Liver (tissue), 9 donors: ENCODE data around the gene PTPRN2. TPM values are rescaled to one million over a fixed set of nuclear protein-coding genes. Genes with fewer than 3 reads are reported as not detected.

Source experiments
- DNase-seq: peaks from one replicate; pipeline ENCODE4 v3.0.0-alpha.2; 2017; ENCODE audit warnings: low spot score
- H3K27ac ChIP-seq, 2 donors: one replicate each; pipeline ENCODE4 v1.7.0; 2013; ENCODE audit warnings: inconsistent platforms in 2 of 2, low read length in 2 of 2, control low read depth in 1 of 2, low read depth in 1 of 2, mild to moderate bottlenecking in 1 of 2
- H3K27me3 ChIP-seq, 4 donors: one replicate each; pipeline versions ENCODE4 v1.6.1 to v1.7.0; 2013; ENCODE audit warnings: low read length in 3 of 4, inconsistent platforms in 1 of 4, mild to moderate bottlenecking in 1 of 4, moderate library complexity in 1 of 4; ENCODE audit not compliant: control insufficient read depth in 4 of 4, insufficient read depth in 4 of 4
- H3K36me3 ChIP-seq, 4 donors: one replicate each; pipeline versions ENCODE4 v1.6.1 to v1.7.0; 2013; ENCODE audit warnings: low read length in 3 of 4, mild to moderate bottlenecking in 3 of 4, low read depth in 1 of 4, moderate library complexity in 1 of 4; ENCODE audit not compliant: control insufficient read depth in 4 of 4, insufficient read depth in 3 of 4
- H3K4me1 ChIP-seq, 4 donors: one replicate each; pipeline versions ENCODE4 v1.6.1 to v1.7.0; 2013; ENCODE audit warnings: low read length in 3 of 4, mild to moderate bottlenecking in 3 of 4, moderate library complexity in 1 of 4; ENCODE audit not compliant: control insufficient read depth in 4 of 4, insufficient read depth in 4 of 4
- H3K4me3 ChIP-seq, 3 donors: one replicate each; pipeline versions ENCODE4 v1.6.1 to v1.7.0; 2013; ENCODE audit warnings: low read length in 3 of 3, control low read depth in 1 of 3, low read depth in 1 of 3, mild to moderate bottlenecking in 1 of 3
- H3K9ac ChIP-seq, 2 donors: one replicate each; pipeline ENCODE4 v1.7.0; 2013; ENCODE audit warnings: low read length in 2 of 2, mild to moderate bottlenecking in 2 of 2, moderate library complexity in 2 of 2, control low read depth in 1 of 2, low read depth in 1 of 2
- H3K9me3 ChIP-seq, 4 donors: one replicate each; pipeline versions ENCODE4 v1.6.1 to v1.7.0; 2013; ENCODE audit warnings: low read length in 3 of 4; ENCODE audit not compliant: control insufficient read depth in 4 of 4
- FOXA1 ChIP-seq: IDR thresholded peaks from 2 replicates; pipeline ENCODE4 v1.6.1; 2016; ENCODE audit warnings: antibody characterized with exemption
- GABPA ChIP-seq, 2 donors: IDR thresholded peaks in 1 of 2; conservative IDR thresholded peaks in 1 of 2; 2 replicates each; pipeline ENCODE4 v1.6.1; 2016; ENCODE audit warnings: antibody characterized with exemption in 2 of 2, mild to moderate bottlenecking in 1 of 2, moderate library complexity in 1 of 2
- HNF4A ChIP-seq, 2 donors: conservative IDR thresholded peaks; 2 replicates each; pipeline ENCODE4 v1.6.1; 2016; ENCODE audit warnings: antibody characterized with exemption in 2 of 2, mild to moderate bottlenecking in 2 of 2
- HNF4G ChIP-seq: IDR thresholded peaks from 2 replicates; pipeline ENCODE4 v1.6.1; 2016; ENCODE audit warnings: antibody characterized with exemption
- NR2F2 ChIP-seq: IDR thresholded peaks from 2 replicates; pipeline ENCODE4 v1.6.1; 2016; ENCODE audit warnings: antibody characterized with exemption
- SP1 ChIP-seq: IDR thresholded peaks from 2 replicates; pipeline ENCODE4 v1.6.1; 2018; ENCODE audit warnings: antibody characterized with exemption, mild to moderate bottlenecking
- YY1 ChIP-seq: IDR thresholded peaks from 2 replicates; pipeline ENCODE4 v1.6.1; 2016; ENCODE audit warnings: antibody characterized with exemption, mild to moderate bottlenecking
- WGBS: extraction: QIAGEN DNeasy Blood & Tissue Kit; methylation state at CpG from one replicate; pipeline ENCODE4 v1.1.7; 2013; 5-methylcytosine and 5-hydroxymethylcytosine counted together
- polyA plus RNA-seq, 2 donors: library from polyadenylated mRNA; stranded (reverse) in 1 of 2; unstranded in 1 of 2; fragments of 200-250 nt in 1 of 2; fragments of >200 nt in 1 of 2; fragmentation: Nextera tagmentation in 1 of 2; extraction: Ambion mirVana in 1 of 2; gene quantifications; one replicate each; pipeline versions ENCODE4 v1.2.1 to v1.2.3, GENCODE V29; 2013 to 2015
- total RNA-seq, 2 donors: library from RNA; depleted of rRNA; stranded (reverse); fragments of >200 nt; gene quantifications; one replicate each; pipeline ENCODE4 v1.2.3, GENCODE V29; 2014
- TF ChIP-seq, protein P1 (sequence below): IDR thresholded peaks from 2 replicates; pipeline ENCODE4 v1.6.1; 2016; ENCODE audit warnings: antibody characterized with exemption
- TF ChIP-seq, protein P2 (sequence below): fragments of 150-350 bp; IDR thresholded peaks from 2 replicates; pipeline ENCODE4 v1.5.1; 2017; ENCODE audit warnings: improper control_type of control experiment, low read depth, low read length; ENCODE audit not compliant: missing input control
- TF ChIP-seq, protein P3 (sequence below): IDR thresholded peaks from 2 replicates; pipeline ENCODE4 v1.6.1; 2016; ENCODE audit warnings: antibody characterized with exemption, mild to moderate bottlenecking
- donor health status: healthy.
- donor health status: healthy.
- donor health status: healthy.
- donor health status: healthy.
- donor health status: healthy.

The PTPRN2 gene
- total and polyA plus RNA-seq, 4 donors = 0.75 to 1.9 (median 1.1) TPM

DNA sequence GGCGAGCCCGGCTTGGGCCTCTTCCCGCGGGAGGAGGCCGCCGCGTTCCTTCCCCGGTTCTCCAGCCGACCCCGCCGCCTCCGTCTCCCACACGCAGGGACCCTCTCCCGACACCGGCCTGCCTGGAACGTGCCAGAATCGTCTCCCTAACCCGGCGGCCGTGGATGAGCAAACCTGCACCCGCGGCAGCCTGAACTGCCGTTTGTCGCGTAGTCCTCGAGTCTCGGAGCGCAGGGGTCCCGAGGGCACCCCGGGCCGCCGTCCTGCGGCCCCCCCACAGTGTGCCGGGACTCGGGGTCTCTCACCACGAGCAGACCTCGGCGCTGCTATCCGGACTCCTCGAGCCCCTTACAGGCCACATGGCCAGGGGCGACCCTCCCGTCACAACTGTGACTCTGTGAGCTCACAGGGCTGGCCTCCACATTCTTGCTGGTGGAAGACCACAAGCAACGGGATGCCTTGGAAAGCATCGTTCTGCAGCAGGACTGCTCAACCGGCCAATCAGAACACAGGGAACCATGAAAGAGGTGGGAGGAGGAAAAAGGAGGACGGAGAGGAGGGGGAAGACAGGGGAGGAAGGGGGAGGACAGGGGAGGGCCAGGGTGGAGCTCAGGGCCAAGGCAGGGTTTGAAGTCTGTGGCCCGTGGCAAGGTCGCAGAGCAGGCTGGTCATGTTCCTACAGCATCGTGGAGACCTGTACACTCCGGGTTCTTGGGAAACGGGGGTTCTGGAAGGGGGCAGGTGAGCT is 973.9 kb downstream of the PTPRN2 start:
- Histone ChIP-seq H3K27ac (no peak overlapping the region), H3K9me3 (peaks cover 0 to 3% (median 0%) of the 10 kb centered on the region in 4 donors), H3K4me3 (peak overlapping the region in 1 of 3 donors; percentile 18), H3K9ac (no peak overlapping the region), H3K36me3 (no peaks in the 10 kb centered on the region), H3K4me1 (peaks cover 0 to 4% (median 1%) of the 10 kb centered on the region in 4 donors), H3K27me3 (no peaks in the 10 kb centered on the region)
- no peak for DNase-seq
- TF ChIP-seq SP1 = no peak
- no peak for TF ChIP-seq NR2F2
- TF ChIP-seq, protein P1, sequence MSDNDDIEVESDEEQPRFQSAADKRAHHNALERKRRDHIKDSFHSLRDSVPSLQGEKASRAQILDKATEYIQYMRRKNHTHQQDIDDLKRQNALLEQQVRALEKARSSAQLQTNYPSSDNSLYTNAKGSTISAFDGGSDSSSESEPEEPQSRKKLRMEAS = no peak
- no peak for TF ChIP-seq HNF4G
- TF ChIP-seq HNF4A (conservative IDR thresholded peaks at IDR 0.05) = no peak
- TF ChIP-seq YY1 = no peak
- TF ChIP-seq, protein P2, sequence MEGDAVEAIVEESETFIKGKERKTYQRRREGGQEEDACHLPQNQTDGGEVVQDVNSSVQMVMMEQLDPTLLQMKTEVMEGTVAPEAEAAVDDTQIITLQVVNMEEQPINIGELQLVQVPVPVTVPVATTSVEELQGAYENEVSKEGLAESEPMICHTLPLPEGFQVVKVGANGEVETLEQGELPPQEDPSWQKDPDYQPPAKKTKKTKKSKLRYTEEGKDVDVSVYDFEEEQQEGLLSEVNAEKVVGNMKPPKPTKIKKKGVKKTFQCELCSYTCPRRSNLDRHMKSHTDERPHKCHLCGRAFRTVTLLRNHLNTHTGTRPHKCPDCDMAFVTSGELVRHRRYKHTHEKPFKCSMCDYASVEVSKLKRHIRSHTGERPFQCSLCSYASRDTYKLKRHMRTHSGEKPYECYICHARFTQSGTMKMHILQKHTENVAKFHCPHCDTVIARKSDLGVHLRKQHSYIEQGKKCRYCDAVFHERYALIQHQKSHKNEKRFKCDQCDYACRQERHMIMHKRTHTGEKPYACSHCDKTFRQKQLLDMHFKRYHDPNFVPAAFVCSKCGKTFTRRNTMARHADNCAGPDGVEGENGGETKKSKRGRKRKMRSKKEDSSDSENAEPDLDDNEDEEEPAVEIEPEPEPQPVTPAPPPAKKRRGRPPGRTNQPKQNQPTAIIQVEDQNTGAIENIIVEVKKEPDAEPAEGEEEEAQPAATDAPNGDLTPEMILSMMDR = no peak
- no peak for TF ChIP-seq GABPA (IDR thresholded peaks at IDR 0.05 in 1 of 2, conservative IDR thresholded peaks at IDR 0.05 in 1 of 2)
- TF ChIP-seq, protein P3, sequence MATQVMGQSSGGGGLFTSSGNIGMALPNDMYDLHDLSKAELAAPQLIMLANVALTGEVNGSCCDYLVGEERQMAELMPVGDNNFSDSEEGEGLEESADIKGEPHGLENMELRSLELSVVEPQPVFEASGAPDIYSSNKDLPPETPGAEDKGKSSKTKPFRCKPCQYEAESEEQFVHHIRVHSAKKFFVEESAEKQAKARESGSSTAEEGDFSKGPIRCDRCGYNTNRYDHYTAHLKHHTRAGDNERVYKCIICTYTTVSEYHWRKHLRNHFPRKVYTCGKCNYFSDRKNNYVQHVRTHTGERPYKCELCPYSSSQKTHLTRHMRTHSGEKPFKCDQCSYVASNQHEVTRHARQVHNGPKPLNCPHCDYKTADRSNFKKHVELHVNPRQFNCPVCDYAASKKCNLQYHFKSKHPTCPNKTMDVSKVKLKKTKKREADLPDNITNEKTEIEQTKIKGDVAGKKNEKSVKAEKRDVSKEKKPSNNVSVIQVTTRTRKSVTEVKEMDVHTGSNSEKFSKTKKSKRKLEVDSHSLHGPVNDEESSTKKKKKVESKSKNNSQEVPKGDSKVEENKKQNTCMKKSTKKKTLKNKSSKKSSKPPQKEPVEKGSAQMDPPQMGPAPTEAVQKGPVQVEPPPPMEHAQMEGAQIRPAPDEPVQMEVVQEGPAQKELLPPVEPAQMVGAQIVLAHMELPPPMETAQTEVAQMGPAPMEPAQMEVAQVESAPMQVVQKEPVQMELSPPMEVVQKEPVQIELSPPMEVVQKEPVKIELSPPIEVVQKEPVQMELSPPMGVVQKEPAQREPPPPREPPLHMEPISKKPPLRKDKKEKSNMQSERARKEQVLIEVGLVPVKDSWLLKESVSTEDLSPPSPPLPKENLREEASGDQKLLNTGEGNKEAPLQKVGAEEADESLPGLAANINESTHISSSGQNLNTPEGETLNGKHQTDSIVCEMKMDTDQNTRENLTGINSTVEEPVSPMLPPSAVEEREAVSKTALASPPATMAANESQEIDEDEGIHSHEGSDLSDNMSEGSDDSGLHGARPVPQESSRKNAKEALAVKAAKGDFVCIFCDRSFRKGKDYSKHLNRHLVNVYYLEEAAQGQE = no peak
- WGBS = 53% methylated on average over 51 of the region's 51 CpGs

DNA sequence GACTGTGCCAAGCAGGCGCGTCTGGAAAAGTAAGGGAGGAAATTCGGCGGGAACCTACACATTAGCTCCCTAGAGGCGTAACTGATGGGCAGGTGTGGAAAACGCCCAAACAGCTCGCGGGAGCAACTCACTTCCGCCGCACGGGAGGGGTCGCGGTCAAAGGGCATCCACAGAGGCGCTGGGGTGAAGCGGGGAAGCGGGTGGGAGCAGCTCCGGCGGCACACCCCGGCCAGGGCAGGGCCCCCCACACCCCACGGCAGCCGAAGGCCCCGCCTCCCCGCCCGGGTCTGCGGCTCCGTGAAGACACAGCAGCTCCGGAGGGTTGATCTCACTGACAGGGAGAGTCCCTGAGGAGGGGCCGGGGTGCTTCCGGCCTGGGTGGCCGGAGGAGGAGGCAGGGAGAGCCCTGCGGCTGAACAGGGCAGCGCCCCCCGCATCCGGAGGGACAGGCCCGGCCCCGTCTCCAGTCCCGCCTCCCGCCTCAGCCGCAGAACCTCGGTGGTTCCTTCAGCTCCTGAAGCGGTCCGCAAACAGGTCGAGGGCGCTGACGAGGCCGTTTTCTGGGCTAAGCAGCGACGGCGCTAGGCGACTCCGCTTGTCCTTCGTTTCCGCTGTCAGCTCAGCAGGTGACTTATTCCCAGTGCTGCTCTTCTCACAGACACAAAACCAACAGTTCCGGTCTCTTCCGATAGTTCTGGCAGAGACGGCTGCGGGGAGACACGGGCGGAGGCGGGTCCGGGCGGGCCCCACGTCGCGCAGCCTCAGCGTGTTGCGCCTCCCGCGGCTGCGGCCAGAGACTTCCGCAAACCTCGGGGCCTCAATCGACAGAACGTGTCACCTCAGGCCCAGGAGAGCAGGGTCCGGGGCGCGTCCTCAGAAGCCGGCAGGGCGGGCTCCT is 974.7 kb downstream of the PTPRN2 start:
- no peak overlapping the region for H3K9ac ChIP-seq
- peaks cover 0 to 4% (median 1%) of the 10 kb centered on the region in 4 donors for H3K4me1 ChIP-seq
- DNase-seq = no peak
- peaks cover 0 to 3% (median 0%) of the 10 kb centered on the region in 4 donors for H3K9me3 ChIP-seq
- H3K4me3 ChIP-seq = peak overlapping the region in 2 of 3 donors; percentile 18 to 40
- H3K27ac ChIP-seq = no peak overlapping the region
- H3K27me3 ChIP-seq = no peaks in the 10 kb centered on the region
- no peaks in the 10 kb centered on the region for H3K36me3 ChIP-seq
- WGBS = 25% methylated on average over 79 of the region's 79 CpGs
- no peak for TF ChIP-seq FOXA1
- no peak for TF ChIP-seq SP1
